NCI-H460 (cell line): Measurements from ENCODE around the gene TRMT44. TPM values are rescaled to one million over a fixed set of nuclear protein-coding genes. Genes with fewer than 3 reads are reported as not detected.
"Not testable (repeated sequence)": the region's sequence is repeated elsewhere in the genome, so short reads cannot be mapped to it uniquely, and the experiment has no call there.

Source experiments
- DNase-seq: peaks from one replicate; pipeline ENCODE4 v3.0.0-alpha.2; 2016; ENCODE audit warnings: low read depth; ENCODE audit errors: extremely low read depth
- total RNA-seq: library from RNA; depleted of rRNA; stranded (reverse); fragments of >200 nt; shearing (Covaris generic); gene quantifications from 2 replicates; pipeline ENCODE4 v1.2.3, GENCODE V29; 2014

The TRMT44 gene
- total RNA-seq, 1 experiment from 2014 or later: 5.7 TPM

- DNase-seq: not testable (repeated sequence)
Observed at GRCh38 chr4:8406887-8407286, 33.7 kb upstream of the TRMT44 start.

- DNase-seq: no peak
Observed at GRCh38 chr4:8407316-8407715, 33.3 kb upstream of the TRMT44 start.

- no peak for DNase-seq
Observed at GRCh38 chr4:8407756-8408155, 32.8 kb upstream of the TRMT44 start.

- no peak for DNase-seq
Observed at GRCh38 chr4:8409264-8410065, 31.1 kb upstream of the TRMT44 start.

- DNase-seq: no peak
Observed at GRCh38 chr4:8410066-8410625, 30.4 kb upstream of the TRMT44 start.

- DNase-seq: peak; percentile 52
Observed at GRCh38 chr4:8410641-8411271, 29.8 kb upstream of the TRMT44 start.

- DNase-seq: no peak
Observed at GRCh38 chr4:8411351-8412180, 29.0 kb upstream of the TRMT44 start.

GRCh38 chr4:8412288-8412687, 28.3 kb upstream of the TRMT44 start:
- DNase-seq: no peak

GRCh38 chr4:8414377-8414776, 26.2 kb upstream of the TRMT44 start:
- no peak for DNase-seq

- no peak for DNase-seq
Observed at GRCh38 chr4:8417071-8417614, 23.4 kb upstream of the TRMT44 start.

GRCh38 chr4:8419222-8420041, 21.1 kb upstream of the TRMT44 start:
- DNase-seq: no peak

GRCh38 chr4:8420151-8420550, 20.4 kb upstream of the TRMT44 start:
- not testable (repeated sequence) for DNase-seq

GRCh38 chr4:8422327-8422726, 18.2 kb upstream of the TRMT44 start:
- DNase-seq: no peak

- DNase-seq: no peak
Observed at GRCh38 chr4:8422786-8423185, 17.8 kb upstream of the TRMT44 start.

- no peak for DNase-seq
Observed at GRCh38 chr4:8427262-8427661, 13.3 kb upstream of the TRMT44 start.

- no peak for DNase-seq
Observed at GRCh38 chr4:8427761-8428287, 12.8 kb upstream of the TRMT44 start.

GRCh38 chr4:8428288-8429097, 12.1 kb upstream of the TRMT44 start:
- peak; percentile 62 for DNase-seq

- DNase-seq: no peak
Observed at GRCh38 chr4:8431553-8431952, 9.0 kb upstream of the TRMT44 start.

GRCh38 chr4:8433136-8433535, 7.4 kb upstream of the TRMT44 start:
- no peak for DNase-seq
